Stimulated activated memory B cell treated with anti-CD40 and anti-IgM and Interleukin-4, amounts not matched to agents 10 μg/mL and 1 μg/mL and 100 μg/mL, for 72 hours (primary cell): Measurements from ENCODE around the gene FGFR2.

Experiments
- ATAC-seq: fragments of 150-1000 bp; cut with Tn5 transposase; 2 replicates; pipeline ENCODE4 v1.10.0; 2021
- H3K27ac Mint-ChIP-seq: one replicate; pipeline ENCODE4 v1.8.0; 2022; ENCODE audit warnings: mild to moderate bottlenecking, mixed read lengths
- H3K27me3 Mint-ChIP-seq: one replicate; pipeline ENCODE4 v1.8.0; 2022; ENCODE audit warnings: mixed read lengths
- H3K36me3 Mint-ChIP-seq: one replicate; pipeline ENCODE4 v1.8.0; 2022; ENCODE audit warnings: mixed read lengths
- H3K4me1 Mint-ChIP-seq: one replicate; pipeline ENCODE4 v1.8.0; 2022; ENCODE audit warnings: mixed read lengths
- H3K4me3 Mint-ChIP-seq: one replicate; pipeline ENCODE4 v1.8.0; 2022; ENCODE audit warnings: mild to moderate bottlenecking, moderate library complexity, mixed read lengths
- H3K9me3 Mint-ChIP-seq: one replicate; pipeline ENCODE4 v1.8.0; 2022; ENCODE audit warnings: mixed read lengths

Gene FGFR2

DNA sequence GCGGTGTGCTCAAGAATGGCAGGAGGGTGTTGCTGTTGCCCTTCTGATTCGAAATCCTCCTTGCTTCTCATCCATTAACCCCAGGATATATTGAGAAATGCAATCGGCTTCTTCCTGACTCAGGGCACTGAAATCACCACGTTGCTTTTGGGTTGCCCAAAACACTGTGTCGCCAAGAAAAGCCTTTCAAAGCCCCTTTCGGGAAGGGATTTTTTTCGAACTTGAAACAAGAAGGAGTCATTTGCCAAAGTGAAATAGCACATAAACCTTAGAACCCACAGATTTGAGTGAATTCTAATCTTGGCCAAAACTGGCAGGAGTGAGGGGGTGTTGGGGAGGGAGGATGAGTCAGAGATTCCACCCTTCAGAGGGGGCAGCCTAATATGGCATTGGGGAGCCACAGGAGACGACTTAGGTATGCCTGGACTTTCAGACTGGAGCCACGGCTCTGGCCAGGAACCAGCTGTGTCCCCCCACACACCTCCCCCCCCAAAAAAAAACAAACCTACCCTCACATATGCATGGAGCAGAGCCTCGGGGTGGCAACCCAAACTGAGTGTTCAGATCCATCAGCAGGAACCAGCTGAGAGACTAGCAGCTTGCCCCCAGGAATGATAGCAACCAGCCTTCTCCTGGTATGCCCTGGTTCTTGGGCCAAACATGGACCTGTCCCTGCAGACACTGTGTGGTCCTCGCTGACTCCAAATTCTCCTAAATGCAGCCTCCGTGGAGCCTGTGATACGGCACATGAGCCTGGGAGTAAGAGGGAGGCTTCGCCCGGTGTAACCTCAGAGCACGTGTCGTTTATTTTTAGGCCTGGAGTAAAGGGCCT is 138.4 kb downstream of the FGFR2 start:
- Mint-ChIP-seq H3K9me3 (peaks cover 2% of the 10 kb centered on the region), H3K27ac (no peak overlapping the region), H3K4me1 (no peaks in the 10 kb centered on the region), H3K4me3 (no peak overlapping the region), H3K27me3 (no peaks in the 10 kb centered on the region), H3K36me3 (no peaks in the 10 kb centered on the region)
- ATAC-seq = no peak

DNA sequence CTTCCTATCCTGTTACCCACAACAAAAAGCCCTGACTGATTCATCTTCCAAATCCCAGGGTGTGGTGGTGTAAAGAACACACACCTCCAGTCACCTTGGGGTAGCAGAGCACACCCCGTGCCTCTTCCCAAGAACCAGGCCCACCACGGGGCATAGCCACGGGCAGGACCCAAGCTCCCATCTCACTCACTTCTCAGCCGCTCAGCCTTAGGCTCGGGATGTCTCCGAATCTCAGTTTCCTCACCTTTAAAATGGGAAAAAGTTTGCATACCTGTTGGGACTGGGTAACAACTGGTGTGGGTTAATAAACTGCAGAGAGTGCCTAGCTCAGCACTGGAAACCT is 139.0 kb downstream of the FGFR2 start:
- H3K4me1 Mint-ChIP-seq = no peaks in the 10 kb centered on the region
- H3K27ac Mint-ChIP-seq = no peak overlapping the region
- H3K9me3 Mint-ChIP-seq = peaks cover 2% of the 10 kb centered on the region
- H3K27me3 Mint-ChIP-seq = no peaks in the 10 kb centered on the region
- no peaks in the 10 kb centered on the region for H3K36me3 Mint-ChIP-seq
- no peak for ATAC-seq
- no peak overlapping the region for H3K4me3 Mint-ChIP-seq

- no peak for ATAC-seq
- no peaks in the 10 kb centered on the region for H3K27me3 Mint-ChIP-seq
- no peaks in the 10 kb centered on the region for H3K36me3 Mint-ChIP-seq
- H3K9me3 Mint-ChIP-seq = peaks cover 2% of the 10 kb centered on the region
- no peak overlapping the region for H3K4me3 Mint-ChIP-seq
- H3K27ac Mint-ChIP-seq = no peak overlapping the region
- H3K4me1 Mint-ChIP-seq = no peaks in the 10 kb centered on the region
Observed at GRCh38 chr10:121457729-121458128, 140.5 kb downstream of the FGFR2 start.

- Mint-ChIP-seq H3K4me1 (no peaks in the 10 kb centered on the region), H3K36me3 (no peaks in the 10 kb centered on the region), H3K27ac (no peak overlapping the region), H3K27me3 (no peaks in the 10 kb centered on the region), H3K9me3 (peaks cover 2% of the 10 kb centered on the region), H3K4me3 (no peak overlapping the region)
- no peak for ATAC-seq
Observed at GRCh38 chr10:121455377-121455776, 142.9 kb downstream of the FGFR2 start.

DNA sequence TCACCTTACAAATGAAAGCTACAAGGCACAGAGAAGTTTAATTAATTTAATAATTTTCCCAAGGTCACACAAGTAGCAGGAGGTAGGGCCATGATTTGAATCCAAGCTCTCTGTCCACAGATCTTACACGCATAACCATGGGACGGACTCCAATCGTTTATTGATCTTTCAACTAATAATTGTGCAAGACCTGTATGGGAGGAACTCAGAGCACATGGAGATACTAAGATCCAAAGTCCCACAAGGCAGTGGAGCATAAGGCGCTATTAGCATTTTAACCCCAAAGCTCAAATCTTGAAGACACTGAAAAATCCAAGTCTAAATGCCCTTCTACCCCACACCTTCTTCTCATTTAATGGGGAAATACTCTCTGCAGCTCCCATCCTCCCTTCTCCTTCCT is 143.5 kb downstream of the FGFR2 start:
- H3K27ac Mint-ChIP-seq = no peak overlapping the region

DNA sequence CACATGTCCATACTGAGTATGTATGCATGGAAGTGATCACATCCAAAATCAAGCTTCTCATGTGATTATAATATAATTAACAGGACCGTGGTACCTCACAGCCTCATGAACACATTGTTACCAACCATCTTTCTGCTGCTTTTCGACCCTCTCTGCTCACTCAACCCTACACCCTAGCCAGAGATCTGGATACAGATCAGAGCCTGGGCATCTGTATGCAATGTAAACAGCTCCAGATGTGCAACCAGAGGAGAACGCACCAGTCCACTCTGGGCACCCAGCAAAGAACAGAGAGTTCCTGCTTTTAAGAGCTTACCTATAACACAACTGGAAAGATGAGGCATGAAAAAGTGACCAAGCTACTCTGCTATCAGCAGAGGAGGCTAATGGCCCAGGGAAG is 145.1 kb downstream of the FGFR2 start:
- H3K4me1 Mint-ChIP-seq = no peaks in the 10 kb centered on the region

More for the DNA sequence above, 143.5 kb downstream of the FGFR2 start:
- no peak overlapping the region for H3K4me3 Mint-ChIP-seq
- H3K4me1 Mint-ChIP-seq = no peaks in the 10 kb centered on the region
- no peaks in the 10 kb centered on the region for H3K27me3 Mint-ChIP-seq
- no peaks in the 10 kb centered on the region for H3K36me3 Mint-ChIP-seq
- ATAC-seq = no peak
- H3K9me3 Mint-ChIP-seq = peaks cover 2% of the 10 kb centered on the region

GRCh38 chr10:121452581-121452980 is 145.7 kb downstream of the FGFR2 start:
- ATAC-seq = no peak
- no peaks in the 10 kb centered on the region for H3K4me1 Mint-ChIP-seq
- peaks cover 2% of the 10 kb centered on the region for H3K9me3 Mint-ChIP-seq
- H3K4me3 Mint-ChIP-seq = no peak overlapping the region
- H3K27me3 Mint-ChIP-seq = no peaks in the 10 kb centered on the region
- no peak overlapping the region for H3K27ac Mint-ChIP-seq
- H3K36me3 Mint-ChIP-seq = no peaks in the 10 kb centered on the region

More for the DNA sequence above, 145.1 kb downstream of the FGFR2 start:
- ATAC-seq = no peak
- Mint-ChIP-seq H3K9me3 (peaks cover 2% of the 10 kb centered on the region), H3K36me3 (no peaks in the 10 kb centered on the region), H3K27ac (no peak overlapping the region), H3K27me3 (no peaks in the 10 kb centered on the region), H3K4me3 (no peak overlapping the region)

DNA sequence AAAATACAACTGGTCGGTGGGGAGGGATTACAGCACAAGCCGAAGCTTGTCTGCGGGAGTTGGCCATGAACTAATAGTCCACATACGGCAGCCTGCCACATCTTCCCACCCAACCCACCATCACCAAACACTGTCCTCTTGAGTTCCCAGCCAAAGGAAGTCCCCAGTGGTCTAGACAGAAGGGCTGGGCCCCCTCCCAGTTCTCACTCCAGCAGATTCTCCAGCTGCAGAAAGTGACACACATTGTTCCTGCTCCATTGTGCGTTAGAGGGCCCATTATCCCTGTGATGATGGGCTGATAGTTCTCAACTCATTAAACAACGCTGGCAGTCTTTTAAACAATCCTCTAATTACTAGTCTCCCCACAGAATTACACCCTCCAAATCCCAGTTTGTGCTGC is 148.0 kb downstream of the FGFR2 start:
- Mint-ChIP-seq H3K36me3 (no peaks in the 10 kb centered on the region), H3K9me3 (no peaks in the 10 kb centered on the region), H3K4me1 (no peaks in the 10 kb centered on the region), H3K27ac (no peak overlapping the region), H3K27me3 (no peaks in the 10 kb centered on the region), H3K4me3 (no peak overlapping the region)
- ATAC-seq = no peak

- no peaks in the 10 kb centered on the region for H3K36me3 Mint-ChIP-seq
- no peaks in the 10 kb centered on the region for H3K27me3 Mint-ChIP-seq
- no peaks in the 10 kb centered on the region for H3K9me3 Mint-ChIP-seq
- no peak overlapping the region for H3K4me3 Mint-ChIP-seq
- H3K27ac Mint-ChIP-seq = no peak overlapping the region
- ATAC-seq = no peak
- no peaks in the 10 kb centered on the region for H3K4me1 Mint-ChIP-seq
Observed at GRCh38 chr10:121449482-121449924, 148.7 kb downstream of the FGFR2 start.

- no peak overlapping the region for H3K4me3 Mint-ChIP-seq
- no peaks in the 10 kb centered on the region for H3K27me3 Mint-ChIP-seq
- H3K36me3 Mint-ChIP-seq = no peaks in the 10 kb centered on the region
- no peaks in the 10 kb centered on the region for H3K4me1 Mint-ChIP-seq
- no peaks in the 10 kb centered on the region for H3K9me3 Mint-ChIP-seq
- no peak for ATAC-seq
- H3K27ac Mint-ChIP-seq = no peak overlapping the region
Observed at GRCh38 chr10:121448766-121449421, 149.3 kb downstream of the FGFR2 start.

DNA sequence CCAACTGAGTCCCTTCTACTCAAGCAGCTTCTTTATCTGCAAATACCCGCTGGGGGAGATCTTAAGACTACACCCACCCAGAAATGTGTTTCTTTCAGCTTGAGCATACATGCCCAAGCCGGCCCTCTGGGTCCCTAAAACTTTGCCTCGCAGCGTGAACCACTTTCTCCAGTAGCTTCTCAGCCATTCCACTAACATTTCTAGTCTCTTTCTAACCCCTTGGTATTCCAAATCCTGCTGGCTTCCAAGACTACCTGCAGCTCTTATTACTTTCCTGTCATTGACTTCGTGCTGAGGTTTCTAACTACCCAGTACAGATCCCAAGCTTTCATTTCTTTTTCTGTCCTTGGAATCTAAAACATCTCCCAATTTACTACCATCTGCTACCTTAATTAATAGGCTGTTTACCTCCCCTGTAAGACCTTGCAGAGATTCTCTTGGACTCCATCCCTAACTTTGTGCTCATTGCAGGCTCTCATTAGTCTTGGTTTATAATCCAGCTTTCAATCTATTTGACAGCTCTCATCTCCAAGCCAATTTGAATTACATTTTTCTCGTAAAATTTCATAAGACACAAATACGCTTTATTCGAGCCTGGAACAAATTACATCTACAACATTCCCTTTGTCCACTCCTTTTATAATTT is 153.6 kb downstream of the FGFR2 start:
- no peaks in the 10 kb centered on the region for H3K4me1 Mint-ChIP-seq
- H3K36me3 Mint-ChIP-seq = no peaks in the 10 kb centered on the region
- H3K27me3 Mint-ChIP-seq = no peaks in the 10 kb centered on the region
- ATAC-seq = no peak
- no peak overlapping the region for H3K27ac Mint-ChIP-seq
- H3K9me3 Mint-ChIP-seq = no peaks in the 10 kb centered on the region
- no peak overlapping the region for H3K4me3 Mint-ChIP-seq

GRCh38 chr10:121442086-121442935 is 155.9 kb downstream of the FGFR2 start:
- Mint-ChIP-seq H3K27me3 (no peaks in the 10 kb centered on the region), H3K4me3 (no peak overlapping the region), H3K9me3 (no peaks in the 10 kb centered on the region), H3K4me1 (no peaks in the 10 kb centered on the region), H3K36me3 (no peaks in the 10 kb centered on the region), H3K27ac (no peak overlapping the region)
- ATAC-seq = peak; percentile 18

GRCh38 chr10:121440461-121440860 is 157.8 kb downstream of the FGFR2 start:
- H3K4me1 Mint-ChIP-seq = no peaks in the 10 kb centered on the region
- no peaks in the 10 kb centered on the region for H3K36me3 Mint-ChIP-seq
- no peak overlapping the region for H3K27ac Mint-ChIP-seq
- no peak for ATAC-seq
- H3K27me3 Mint-ChIP-seq = no peaks in the 10 kb centered on the region
- H3K4me3 Mint-ChIP-seq = no peak overlapping the region
- no peaks in the 10 kb centered on the region for H3K9me3 Mint-ChIP-seq

GRCh38 chr10:121438333-121438732 is 159.9 kb downstream of the FGFR2 start:
- no peak for ATAC-seq
- no peaks in the 10 kb centered on the region for H3K4me1 Mint-ChIP-seq
- H3K9me3 Mint-ChIP-seq = no peaks in the 10 kb centered on the region
- no peak overlapping the region for H3K27ac Mint-ChIP-seq
- no peak overlapping the region for H3K4me3 Mint-ChIP-seq
- H3K27me3 Mint-ChIP-seq = no peaks in the 10 kb centered on the region
- no peaks in the 10 kb centered on the region for H3K36me3 Mint-ChIP-seq

DNA sequence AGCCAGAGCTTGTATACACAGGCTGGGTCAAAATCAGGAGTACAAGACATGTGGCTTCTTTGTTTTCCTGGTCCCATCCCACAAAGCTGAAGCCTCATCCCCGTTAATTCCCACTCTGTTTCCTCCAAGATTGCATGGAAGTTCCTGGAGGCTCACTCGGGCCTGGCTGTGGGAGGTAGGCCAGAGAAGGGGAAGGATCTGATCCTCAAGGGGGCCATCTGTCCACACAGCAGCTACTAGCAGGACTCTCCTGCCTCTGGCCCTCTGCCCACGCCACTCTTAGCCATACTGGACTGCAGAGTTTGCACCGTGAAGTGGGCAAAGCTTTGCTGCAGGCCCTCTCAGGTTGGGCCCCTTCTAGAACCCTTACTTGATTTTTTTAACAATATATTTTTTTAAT is 160.6 kb downstream of the FGFR2 start:
- Mint-ChIP-seq H3K4me1 (no peaks in the 10 kb centered on the region), H3K27ac (no peak overlapping the region)

More for the DNA sequence above, 160.6 kb downstream of the FGFR2 start:
- no peak for ATAC-seq
- H3K36me3 Mint-ChIP-seq = no peaks in the 10 kb centered on the region
- H3K9me3 Mint-ChIP-seq = no peaks in the 10 kb centered on the region
- no peaks in the 10 kb centered on the region for H3K27me3 Mint-ChIP-seq
- H3K4me3 Mint-ChIP-seq = no peak overlapping the region
